Posterior vena cava (tissue), 2 donors: Measurements from ENCODE around the gene ARHGEF25. TPM values are rescaled to one million over a fixed set of nuclear protein-coding genes. Genes with fewer than 3 reads are reported as not detected.
"Not testable (repeated sequence)": the region's sequence is repeated elsewhere in the genome, so short reads cannot be mapped to it uniquely, and the experiment has no call there.

Experiments used
- DNase-seq: peaks from one replicate; pipeline ENCODE4 v3.0.0-alpha.2; 2020; ENCODE audit warnings: low spot score
- intact Hi-C, 2 donors: fragments of 100-400 bp; cut with DNase I; formaldehyde crosslinking; loops; one replicate each; pipeline versions ENCODE4 v1.14.1 to v1.14.2; 2022 to 2023
- total RNA-seq, 2 donors: library from RNA; stranded (reverse); fragmentation: NEBNext Ultra II Directional; extraction: Animal tissue kit (Norgen Biotek cat#: 25700); gene quantifications; one replicate each; pipeline ENCODE4 v1.2.1, GENCODE V29; 2021
- donor health status: DM: yes; HTN: yes; CAD: no.
- donor health status: DM: yes; HTN: yes; CAD: no.

ARHGEF25 gene
- total RNA-seq, 2 donors from 2014 or later: 78.8 to 82.8 TPM

GRCh38 chr12:57627501-57628279 lies 16.5 kb downstream of the ARHGEF25 start:
- intact Hi-C loops: no loop called here
- no peak for DNase-seq

- intact Hi-C loops: no loop called here
- no peak for DNase-seq
Measured at GRCh38 chr12:57628280-57629191, 17.3 kb downstream of the ARHGEF25 start.

DNA sequence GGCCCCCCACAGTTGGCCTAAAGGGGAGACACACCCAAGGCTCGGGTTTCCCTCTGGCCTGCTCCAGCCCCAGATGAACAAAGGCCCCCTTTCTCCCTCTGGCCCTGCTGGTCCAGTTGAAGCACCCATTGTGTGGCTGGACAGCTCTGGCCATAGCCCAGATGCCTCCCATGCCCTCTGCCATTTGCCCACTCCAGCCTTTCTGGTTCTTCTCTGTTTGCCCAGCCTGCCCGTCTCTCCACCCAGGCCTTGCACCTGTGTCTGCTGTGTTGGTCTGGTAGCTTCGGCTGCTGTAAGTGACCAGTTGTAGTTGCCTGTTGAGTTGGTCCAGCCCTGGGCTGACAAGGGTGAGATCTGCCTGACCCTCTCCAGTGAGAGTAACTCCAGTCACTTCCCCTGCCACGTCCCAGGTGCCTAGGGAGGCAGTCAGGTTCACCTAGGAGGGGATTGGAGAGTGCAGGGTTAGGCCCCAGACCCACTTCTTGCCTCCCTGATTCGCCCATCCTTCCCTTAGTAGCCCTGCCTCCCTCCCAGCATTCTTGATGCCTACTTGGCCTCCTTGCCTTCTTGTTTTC lies 18.7 kb downstream of the ARHGEF25 start:
- intact Hi-C loops: loop anchor here in 1 of 2 donors (5.0 kb wide), 1 partner anchor 43 kb away; no protein-coding TSS in a partner anchor
- no peak for DNase-seq

DNA sequence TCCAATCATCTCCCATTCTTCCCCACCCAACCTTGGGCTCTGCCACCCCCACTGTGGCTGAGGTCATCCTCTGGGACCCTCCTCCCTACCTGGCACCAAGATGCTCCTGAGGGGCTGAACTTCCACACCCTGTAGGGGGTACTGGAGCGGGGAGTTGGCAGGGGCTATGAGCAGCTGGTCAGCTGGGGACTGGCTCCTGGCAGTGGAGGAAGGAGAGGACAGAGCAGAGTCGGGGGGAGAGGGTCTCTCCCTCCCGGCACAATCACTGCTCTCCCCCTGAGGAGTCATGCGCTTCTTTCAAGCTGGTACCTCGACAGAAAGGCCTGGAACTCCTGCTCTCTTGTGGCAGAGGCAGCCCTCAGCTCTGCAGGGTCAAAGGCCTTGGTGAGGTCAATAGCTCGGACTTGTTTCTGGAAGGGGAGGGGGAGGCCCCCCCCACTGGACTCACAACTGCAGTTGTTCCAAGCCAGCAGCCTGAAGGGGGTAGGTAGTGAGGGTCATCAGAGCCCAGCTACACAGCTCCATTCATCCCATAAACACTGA lies 19.7 kb downstream of the ARHGEF25 start:
- intact Hi-C loops: loop anchor here in 1 of 2 donors (5.0 kb wide), 1 partner anchor 44 kb away; no protein-coding TSS in a partner anchor
- DNase-seq: no peak

DNA sequence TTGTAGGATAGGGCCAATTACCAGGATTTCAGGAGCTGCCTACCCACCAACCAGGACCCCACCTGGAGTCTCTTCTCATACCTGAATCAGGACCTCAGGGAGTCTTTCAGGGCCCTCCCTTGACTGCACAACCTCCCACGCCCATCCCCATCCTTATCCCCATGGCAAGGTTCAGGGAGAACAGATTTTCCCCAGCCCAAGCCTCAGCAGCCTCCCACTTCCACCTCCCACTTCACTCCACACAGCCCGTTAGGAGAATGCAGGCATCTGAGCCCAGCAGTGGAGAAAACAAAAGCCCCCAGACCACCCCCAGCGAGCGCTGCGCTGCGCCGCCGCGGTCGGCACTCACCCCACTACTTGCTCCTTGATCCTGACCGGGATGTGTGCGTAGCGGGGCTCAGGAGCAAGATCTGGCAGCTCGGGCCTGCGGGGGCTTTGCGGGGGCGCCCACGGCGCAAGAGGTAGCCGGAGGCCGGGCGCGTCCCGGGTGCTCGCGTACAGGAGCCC lies 20.4 kb downstream of the ARHGEF25 start:
- no peak for DNase-seq
- intact Hi-C loops: loop anchor here in 1 of 2 donors (5.0 kb wide), 1 partner anchor 44 kb away; no protein-coding TSS in a partner anchor

GRCh38 chr12:57632073-57632957 lies 21.1 kb downstream of the ARHGEF25 start:
- DNase-seq: no peak
- intact Hi-C loops: loop anchor here in 1 of 2 donors (5.0 kb wide), 1 partner anchor 45 kb away; no protein-coding TSS in a partner anchor

DNA sequence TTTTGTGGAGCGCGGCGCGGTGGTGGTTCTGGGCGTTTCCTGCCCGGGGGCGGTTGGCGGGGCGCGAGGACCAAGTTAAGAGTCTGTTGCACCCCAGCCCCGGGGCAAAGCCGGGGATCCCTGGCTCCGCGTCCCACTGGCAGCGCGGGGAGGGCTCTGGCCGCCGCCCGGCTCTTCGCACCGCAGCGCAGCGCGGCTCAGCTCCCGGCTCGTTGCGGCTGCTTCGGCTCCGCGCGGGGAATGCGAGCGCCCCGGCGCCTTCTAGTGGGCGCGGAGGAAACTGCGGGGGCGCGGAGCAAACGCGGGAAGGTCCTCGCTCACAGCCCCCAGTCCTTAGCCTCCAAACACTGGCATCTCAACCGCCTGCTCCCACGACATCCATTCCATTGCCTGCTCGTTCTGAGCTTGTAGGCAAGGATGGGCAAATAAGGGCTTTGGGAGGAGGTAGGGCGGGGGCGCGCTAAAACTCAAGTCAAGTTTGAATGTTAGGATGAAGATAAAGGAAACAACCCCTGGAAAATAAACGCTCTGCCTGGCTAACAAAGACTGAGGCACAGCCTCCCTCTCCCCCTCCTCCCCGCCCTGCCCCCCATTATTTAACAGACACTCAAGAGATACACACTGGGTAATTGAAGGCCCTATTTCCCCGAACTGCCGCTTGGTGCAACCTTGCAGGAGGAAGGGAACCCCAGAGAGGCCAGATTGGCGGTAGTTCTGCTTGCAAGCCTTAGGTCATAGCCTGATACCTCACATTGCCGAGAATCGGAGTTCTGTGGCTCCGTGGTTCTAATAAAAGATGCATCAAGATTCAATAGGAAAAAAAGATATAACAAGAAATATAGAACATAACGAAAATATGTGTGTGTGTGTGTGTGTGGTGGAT lies 22.0 kb downstream of the ARHGEF25 start, which contains the start of gene B4GALNT1:
Gene B4GALNT1 (minus strand): TSS at position 244 of the 883 bp plus-strand sequence. CDS start 1,069 bp downstream, outside the sequence.
- no peak for DNase-seq
- intact Hi-C loops: loop anchor here in 1 of 2 donors (5.0 kb wide), 1 partner anchor 46 kb away; no protein-coding TSS in a partner anchor

DNA sequence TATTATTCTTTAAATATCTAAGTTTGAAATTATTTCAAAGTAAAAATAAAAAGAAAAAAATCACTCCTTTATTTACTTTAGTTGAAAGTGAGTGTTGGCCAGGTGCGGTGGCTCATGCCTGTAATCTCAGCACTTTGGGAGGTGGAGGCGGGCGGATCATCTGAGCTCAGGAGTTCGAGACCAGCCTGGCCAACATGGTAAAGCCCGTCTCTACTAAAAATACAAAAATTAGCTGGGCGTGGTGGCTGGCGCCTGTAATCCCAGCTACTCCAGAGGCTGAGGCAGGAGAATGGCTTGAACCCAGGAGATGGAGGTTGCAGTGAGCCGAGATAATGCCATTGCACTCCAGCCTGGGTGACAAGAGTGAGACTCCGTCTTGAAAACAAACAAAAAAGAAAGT lies 25.5 kb downstream of the ARHGEF25 start:
- intact Hi-C loops, DNase-seq: not testable (repeated sequence)

DNA sequence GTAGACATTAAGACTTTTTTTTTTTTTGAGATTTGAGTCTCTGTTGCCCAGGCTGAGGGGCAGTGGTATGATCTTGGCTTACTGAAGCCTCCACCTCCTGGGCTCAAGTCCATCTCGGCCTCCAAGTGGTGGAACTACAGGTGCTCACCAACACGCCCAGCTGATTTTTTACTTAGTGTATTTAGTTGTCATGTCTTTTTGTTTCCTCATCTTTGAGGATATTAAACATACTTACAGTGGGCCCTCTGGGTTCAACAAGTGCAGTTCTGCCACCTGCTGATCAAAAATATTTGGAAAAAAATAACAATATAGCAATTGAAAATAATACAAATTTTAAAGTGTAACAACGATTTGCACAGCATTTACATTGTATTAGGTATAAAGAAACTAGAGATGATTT lies 26.1 kb downstream of the ARHGEF25 start:
- intact Hi-C loops: no loop called here
- DNase-seq: no peak

GRCh38 chr12:57638096-57638495 lies 26.9 kb downstream of the ARHGEF25 start:
- intact Hi-C loops: no loop called here
- no peak for DNase-seq

DNA sequence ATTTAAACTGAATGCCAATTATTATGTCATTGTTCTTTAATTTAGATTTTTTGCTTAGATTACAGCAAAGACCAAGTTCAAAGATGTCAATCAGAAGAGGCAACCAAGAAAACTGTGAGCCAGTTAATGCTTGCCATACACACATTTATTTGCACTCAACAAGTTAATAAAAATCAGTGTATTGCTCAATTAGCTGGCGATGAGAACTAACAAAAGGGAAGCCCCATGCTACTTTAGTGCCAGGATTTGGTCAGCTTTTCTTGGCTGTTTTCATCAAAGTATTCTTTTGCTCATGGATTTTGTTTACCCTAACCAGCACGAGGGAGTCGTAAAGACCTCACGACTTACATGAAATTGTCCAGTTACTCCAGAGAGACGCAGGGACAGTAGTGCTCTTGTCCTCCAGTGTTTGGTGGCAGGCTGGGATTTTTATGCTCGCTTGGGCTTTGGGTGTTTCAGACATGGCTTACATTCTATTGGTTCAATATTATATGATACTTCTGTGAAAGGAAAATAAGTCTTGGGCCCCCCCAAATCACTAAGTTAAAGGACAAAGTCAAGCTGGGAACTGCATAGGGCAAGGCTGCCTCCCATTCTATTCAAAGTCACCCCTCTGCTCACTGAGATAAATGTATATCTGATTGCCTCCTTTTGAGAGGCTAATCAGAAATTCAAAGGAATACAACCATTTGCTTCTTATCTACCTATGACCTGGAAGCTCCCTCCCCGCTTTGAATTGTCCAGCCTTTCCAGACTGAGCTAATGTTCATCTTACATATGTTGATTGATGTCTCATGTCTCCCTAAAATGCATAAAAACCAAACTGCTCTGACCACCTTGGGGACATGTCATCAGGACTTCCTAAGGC lies 29.2 kb downstream of the ARHGEF25 start:
- DNase-seq: no peak
- intact Hi-C loops: no loop called here

- intact Hi-C loops: no loop called here
- no peak for DNase-seq
Measured at GRCh38 chr12:57641699-57642442, 30.6 kb downstream of the ARHGEF25 start.

DNA sequence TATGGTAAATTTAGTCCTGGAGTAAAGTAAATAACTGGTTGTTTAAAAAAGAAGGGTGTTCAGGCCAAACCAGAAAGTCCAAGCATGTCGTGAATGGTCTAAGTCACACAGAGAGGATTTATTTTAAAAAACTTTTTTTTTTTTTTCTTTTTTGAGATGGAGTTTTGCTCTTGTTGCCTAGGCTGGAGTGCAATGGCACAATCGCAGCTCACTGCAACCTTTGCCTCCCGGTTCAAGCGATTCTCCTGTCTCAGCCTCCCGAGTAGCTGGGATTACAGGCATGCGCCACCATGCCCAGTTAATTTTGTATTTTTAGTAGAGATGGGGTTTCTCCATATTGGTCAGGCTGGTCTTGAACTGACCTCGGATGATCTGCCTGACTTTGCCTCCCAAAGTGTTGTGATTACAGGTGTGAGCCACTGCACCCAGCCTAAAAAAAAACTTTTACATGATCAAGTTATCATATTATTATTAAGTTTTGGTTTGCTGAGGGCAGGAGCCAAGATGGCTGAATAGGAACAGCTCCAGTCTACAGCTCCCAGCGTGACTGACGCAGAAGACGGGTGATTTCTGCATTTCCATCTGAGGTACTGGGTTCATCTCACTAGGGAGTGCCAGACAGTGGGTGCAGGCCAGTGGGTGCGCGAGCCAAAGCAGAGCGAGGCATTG lies 34.9 kb downstream of the ARHGEF25 start:
- intact Hi-C loops, DNase-seq: not testable (repeated sequence)

DNA sequence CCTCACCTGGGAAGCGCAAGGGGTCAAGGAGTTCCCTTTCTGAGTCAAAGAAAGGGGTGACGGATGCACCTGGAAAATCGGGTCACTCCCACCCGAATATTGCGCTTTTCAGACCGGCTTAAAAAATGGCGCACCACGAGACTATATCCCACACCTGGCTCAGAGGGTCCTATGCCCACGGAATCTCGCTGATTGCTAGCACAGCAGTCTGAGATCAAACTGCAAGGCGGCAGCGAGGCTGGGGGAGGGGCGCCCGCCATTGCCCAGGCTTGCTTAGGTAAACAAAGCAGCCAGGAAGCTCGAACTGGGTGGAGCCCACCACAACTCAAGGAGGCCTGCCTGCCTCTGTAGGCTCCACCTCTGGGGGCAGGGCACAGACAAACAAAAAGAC lies 35.4 kb downstream of the ARHGEF25 start:
- intact Hi-C loops, DNase-seq: not testable (repeated sequence)

DNA sequence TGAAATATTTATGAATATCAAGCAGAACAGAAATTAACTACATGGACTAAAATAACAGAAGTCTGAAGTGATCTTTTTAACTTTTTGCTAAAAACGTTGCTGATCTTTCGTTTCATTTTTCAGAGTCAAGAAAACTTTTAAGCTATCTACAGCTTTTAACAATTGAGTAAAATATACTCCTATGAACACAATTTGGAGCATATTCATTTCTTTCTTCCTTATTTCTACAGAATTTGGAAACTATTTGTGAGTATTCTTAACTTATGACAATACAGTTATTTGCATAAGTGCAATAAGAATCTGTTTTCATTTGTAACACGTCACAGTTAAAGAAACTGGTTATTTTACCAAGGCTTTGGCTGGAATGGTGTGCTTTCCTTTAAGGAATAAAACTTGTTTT lies 42.8 kb downstream of the ARHGEF25 start:
- no peak for DNase-seq
- intact Hi-C loops: no loop called here
